Lower leg skin (tissue), 4 donors: ENCODE data around the gene CCDC117. TPM values are rescaled to one million over a fixed set of nuclear protein-coding genes. Genes with fewer than 3 reads are reported as not detected.
"Not testable (repeated sequence)": the region's sequence is repeated elsewhere in the genome, so short reads cannot be mapped to it uniquely, and the experiment has no call there.

Experiments used
- DNase-seq, 2 donors: peaks; one replicate each; pipeline ENCODE4 v3.0.0-alpha.2; 2019; ENCODE audit warnings: low spot score in 2 of 2
- H3K4me3 ChIP-seq: fragments of 200-600 bp; sonication (generic); 2 replicates; pipeline ENCODE4 v1.5.1; 2017; ENCODE audit warnings: mild to moderate bottlenecking, low read depth; ENCODE audit not compliant: poor library complexity, severe bottlenecking
- POLR2A ChIP-seq, 2 donors: fragments of 450-650 bp; IDR thresholded peaks; one replicate each; pipeline ENCODE4 v1.6.1; 2016 to 2017; ENCODE audit warnings: antibody characterized with exemption in 2 of 2, mild to moderate bottlenecking in 1 of 2, moderate library complexity in 1 of 2
- WGBS, 2 donors: methylation state at CpG; one replicate each; pipeline ENCODE4 v1.1.5; 2018; 5-methylcytosine and 5-hydroxymethylcytosine counted together
- intact Hi-C: fragments of 100-400 bp; cut with DNase I; formaldehyde crosslinking; loops from one replicate; pipeline ENCODE4 v1.15.0; 2023; ENCODE audit warnings: low total_unique reads
- total RNA-seq, 4 donors: library from RNA; depleted of rRNA; stranded (reverse); fragments of >200 nt; gene quantifications; one replicate each; pipeline ENCODE4 v1.1.0, GENCODE V29; 2016
- TF ChIP-seq, protein P1 (sequence below), 3 donors: fragments of 450-650 bp; IDR thresholded peaks; one replicate each; pipeline ENCODE4 v1.5.1; 2016; ENCODE audit warnings: antibody characterized with exemption in 3 of 3, mild to moderate bottlenecking in 3 of 3, moderate library complexity in 2 of 3

Gene CCDC117
- total RNA-seq, 4 donors from 2014 or later = 15.1 to 20.8 (median 16.7) TPM

DNA sequence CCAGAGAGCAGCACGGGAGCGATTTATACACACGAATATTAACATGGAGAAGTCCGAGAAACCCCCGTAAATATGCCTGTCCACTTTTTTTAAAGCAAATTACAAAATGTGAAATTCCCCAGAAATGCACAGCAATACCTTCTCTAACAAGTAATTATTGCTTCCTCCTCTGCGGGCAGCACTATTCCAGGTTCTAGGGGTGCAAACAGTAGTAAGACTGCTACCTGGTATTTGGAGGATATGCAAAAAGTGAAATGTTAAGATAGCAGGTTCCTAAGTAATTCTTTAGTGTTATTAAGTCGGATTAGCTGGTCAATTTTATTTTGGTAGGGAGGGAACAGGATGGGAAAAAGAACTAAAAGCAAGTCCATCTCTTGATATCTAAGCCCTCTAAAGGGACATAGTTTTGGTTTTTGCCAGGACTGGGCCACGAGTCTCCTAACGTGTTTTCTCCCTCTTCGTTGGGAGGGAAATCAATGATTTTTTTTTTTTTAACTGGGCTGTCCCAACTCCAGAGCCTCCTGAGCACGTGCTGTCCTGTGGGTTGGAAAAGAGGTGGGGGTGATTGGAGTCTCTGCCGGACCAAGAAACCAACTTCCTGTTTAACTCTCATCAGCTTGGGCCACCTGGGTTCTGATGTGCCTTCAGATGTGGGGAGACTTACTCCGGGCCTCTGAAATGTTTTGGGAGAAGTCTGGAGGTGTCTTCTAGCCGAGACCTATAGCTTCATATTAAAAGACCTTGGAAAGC, 29.5 kb downstream of the CCDC117 start:
- TF ChIP-seq, protein P1, sequence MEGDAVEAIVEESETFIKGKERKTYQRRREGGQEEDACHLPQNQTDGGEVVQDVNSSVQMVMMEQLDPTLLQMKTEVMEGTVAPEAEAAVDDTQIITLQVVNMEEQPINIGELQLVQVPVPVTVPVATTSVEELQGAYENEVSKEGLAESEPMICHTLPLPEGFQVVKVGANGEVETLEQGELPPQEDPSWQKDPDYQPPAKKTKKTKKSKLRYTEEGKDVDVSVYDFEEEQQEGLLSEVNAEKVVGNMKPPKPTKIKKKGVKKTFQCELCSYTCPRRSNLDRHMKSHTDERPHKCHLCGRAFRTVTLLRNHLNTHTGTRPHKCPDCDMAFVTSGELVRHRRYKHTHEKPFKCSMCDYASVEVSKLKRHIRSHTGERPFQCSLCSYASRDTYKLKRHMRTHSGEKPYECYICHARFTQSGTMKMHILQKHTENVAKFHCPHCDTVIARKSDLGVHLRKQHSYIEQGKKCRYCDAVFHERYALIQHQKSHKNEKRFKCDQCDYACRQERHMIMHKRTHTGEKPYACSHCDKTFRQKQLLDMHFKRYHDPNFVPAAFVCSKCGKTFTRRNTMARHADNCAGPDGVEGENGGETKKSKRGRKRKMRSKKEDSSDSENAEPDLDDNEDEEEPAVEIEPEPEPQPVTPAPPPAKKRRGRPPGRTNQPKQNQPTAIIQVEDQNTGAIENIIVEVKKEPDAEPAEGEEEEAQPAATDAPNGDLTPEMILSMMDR (IDR thresholded peaks at IDR 0.05) = no peak
- TF ChIP-seq POLR2A (IDR thresholded peaks at IDR 0.05) = no peak
- H3K4me3 ChIP-seq = no peak overlapping the region
- intact Hi-C loops = no loop called here
- 45 to 46% methylated on average over 14 of the region's 14 CpGs for WGBS, 2 donors
- DNase-seq = no peak

DNA sequence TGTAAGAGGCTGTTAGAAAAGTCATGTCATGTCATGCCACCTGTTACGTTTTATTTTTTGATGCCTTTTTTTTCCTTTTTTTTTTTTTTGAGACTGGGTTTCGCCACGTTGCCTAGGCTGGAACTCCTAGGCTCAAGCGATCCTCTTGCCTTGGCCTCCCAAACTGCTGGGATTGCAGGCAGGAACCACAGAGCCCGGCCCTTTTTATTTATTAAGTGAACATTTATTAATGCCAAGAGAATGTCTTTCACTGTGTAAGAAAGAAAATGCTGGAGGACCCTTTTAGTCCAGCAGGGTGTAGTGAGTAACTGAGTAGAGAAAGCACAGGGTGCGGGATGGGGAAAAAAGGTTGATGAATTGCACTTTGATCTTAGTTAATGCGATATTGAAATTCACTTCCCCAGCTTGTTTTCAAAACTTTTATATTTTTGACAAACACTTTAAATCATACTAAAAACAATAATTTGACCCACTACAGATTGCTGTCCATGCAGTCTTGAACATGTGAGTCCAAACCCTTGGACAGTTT, 30.2 kb downstream of the CCDC117 start:
- 68 to 70% methylated on average over 7 of the region's 7 CpGs for WGBS, 2 donors
- DNase-seq = no peak
- no peak for TF ChIP-seq POLR2A (IDR thresholded peaks at IDR 0.05)
- TF ChIP-seq, protein P1 (IDR thresholded peaks at IDR 0.05) = no peak
- H3K4me3 ChIP-seq = no peak overlapping the region
- intact Hi-C loops = no loop called here

DNA sequence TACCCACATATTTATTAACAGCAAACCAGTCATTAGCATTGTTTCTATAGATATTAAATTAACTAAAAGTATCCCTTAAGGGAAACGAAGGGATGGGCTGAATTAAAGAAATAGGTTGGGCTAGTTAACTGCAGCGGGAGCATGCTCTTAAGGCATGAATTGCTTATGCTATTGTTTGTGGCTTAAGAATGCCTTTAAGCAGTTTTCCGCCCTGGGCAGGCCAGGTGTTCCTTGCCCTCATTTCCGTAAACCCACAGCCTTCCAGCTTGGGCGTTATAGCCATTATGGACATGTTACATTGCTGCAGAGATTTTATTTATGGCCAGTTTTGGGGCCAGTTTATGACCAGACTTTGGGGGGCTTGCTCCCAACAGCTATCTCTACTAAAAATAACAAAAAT, 32.9 kb downstream of the CCDC117 start:
- intact Hi-C loops, H3K4me3 ChIP-seq, DNase-seq: not testable (repeated sequence)
- WGBS, 2 donors = 76 to 85% methylated on average over 5 of the region's 5 CpGs

DNA sequence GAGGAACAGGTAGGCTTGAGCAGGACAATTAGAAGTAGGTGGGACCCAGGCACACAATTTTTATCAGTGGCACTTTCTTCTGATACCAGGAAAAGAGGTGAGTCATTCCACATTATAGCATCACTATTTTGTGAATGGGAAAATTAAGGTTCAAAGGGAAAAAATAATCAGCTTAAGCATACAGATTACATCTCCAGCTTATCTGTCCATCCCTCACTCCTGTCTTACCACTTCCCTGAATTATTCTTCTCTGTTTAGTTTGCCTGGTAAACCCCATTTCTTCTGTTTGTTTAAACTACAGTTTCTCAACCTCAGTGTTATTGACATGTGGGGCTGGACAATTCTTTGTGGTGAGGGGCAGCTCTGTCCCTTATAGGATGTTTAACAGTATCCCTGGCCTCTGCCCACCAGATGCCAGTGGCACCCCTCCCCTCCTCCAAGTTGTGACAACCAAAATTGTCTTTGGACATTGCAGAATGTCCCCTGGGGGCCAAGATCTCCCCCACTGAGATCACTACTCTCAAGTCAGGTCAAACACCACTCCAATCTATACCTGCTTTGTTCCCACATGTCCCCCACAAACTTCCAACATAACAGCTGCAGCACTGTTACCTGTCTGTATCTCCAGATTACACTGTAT, 36.3 kb downstream of the CCDC117 start:
- TF ChIP-seq, protein P1 (IDR thresholded peaks at IDR 0.05) = no peak
- TF ChIP-seq POLR2A (IDR thresholded peaks at IDR 0.05) = no peak
- DNase-seq = peak in 1 of 2 donors; percentile 54
- intact Hi-C loops = no loop called here
- no peak overlapping the region for H3K4me3 ChIP-seq

DNA sequence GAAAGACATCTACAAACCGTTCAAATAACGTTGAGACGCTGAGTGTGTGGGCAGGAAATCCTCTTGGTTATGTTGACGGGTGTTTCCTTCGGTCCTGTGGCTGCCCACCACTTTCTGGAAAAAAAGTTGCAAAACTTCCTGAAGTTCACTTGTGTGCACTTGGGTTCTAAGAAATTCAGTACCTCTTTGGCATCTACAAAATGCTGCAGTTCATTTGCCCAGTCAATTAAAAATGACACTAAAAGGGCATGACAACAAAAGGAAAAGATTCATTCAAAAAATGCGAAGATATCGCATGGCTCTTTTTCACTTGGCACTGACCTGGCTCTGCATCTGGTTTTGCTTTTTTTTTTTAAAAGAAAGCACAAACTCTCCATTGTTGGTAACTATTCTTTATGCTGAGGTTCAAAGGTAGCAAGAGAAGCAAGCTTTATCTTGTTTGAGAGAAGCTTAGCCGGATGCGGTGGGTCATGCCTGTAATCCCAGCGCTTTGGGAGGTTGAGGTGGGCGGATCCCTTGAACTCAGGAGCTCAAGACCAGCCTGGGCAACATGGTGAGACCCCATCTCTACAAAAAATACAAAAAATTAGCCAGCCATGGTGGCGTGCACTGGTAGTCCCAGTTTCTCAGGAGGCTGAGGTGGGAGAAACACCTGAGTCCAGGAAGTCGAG, 38.5 kb downstream of the CCDC117 start:
- peak in 1 of 2 donors; percentile 68 for DNase-seq
- no peak overlapping the region for H3K4me3 ChIP-seq
- TF ChIP-seq, protein P1 (IDR thresholded peaks at IDR 0.05) = no peak
- TF ChIP-seq POLR2A (IDR thresholded peaks at IDR 0.05) = no peak
- WGBS, 2 donors = 60 to 66% methylated on average over 13 of the region's 13 CpGs
- intact Hi-C loops = no loop called here

DNA sequence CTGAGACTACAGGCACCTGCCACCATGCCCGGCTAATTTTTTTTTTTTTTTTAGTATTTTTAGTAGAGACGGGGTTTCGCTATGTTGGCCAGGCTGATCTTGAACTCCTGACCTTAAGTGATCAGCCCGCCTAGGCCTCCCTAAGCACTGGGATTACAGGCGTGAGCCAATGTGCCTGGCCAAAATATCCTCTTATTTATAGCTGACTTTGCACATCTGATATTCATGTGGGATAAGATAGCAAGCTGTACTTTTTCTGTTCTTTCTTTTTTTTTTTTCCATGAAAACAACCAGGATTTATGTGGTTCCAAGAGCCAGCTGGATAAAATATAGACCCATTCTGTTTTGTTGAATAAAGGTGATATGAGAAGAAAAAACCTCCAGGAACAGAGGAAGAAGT, 40.0 kb downstream of the CCDC117 start:
- H3K4me3 ChIP-seq = no peak overlapping the region
- no peak for TF ChIP-seq POLR2A (IDR thresholded peaks at IDR 0.05)
- TF ChIP-seq, protein P1 (IDR thresholded peaks at IDR 0.05) = no peak
- intact Hi-C loops = no loop called here
- WGBS, 2 donors = 75 to 80% methylated on average over 5 of the region's 5 CpGs
- no peak for DNase-seq
